ENCODE results near the gene PCSK5.

The PCSK5 gene

DNA sequence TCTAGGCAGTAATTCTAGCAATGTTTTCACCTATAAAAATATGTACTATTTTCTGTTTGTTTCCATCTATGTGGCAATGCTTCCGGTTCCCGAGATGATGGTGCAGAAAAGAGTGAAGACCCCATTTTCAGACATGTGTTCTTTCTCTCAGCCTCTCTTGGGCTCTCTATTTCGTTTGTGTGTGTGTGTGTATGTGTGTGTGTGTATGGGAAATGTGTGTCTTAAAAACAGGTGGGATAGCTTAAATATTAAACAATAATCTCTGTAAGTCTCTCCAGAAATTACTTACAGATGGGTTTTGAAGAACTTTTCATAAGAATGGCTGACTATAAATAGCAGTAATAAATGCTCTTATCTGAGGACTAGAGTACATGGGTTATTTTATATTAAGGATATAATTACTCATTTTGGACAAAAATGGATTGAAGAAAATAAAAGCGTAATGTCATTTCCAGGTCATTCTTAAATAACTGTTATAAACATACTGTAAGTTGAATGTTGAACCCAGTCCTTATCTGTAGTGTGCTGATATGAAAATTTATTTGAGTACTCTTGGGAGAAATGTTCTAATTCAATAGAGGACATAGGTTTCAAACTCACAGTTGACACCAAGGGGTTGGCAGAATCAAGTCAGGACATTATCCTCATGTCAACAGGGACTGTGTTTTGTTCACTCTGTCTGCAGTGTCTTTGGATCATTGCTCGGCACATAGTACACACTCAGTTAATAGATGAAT, 31.1 kb downstream of the PCSK5 start:
- no peak for DNase-seq (ENCODE audit: low spot score)

DNA sequence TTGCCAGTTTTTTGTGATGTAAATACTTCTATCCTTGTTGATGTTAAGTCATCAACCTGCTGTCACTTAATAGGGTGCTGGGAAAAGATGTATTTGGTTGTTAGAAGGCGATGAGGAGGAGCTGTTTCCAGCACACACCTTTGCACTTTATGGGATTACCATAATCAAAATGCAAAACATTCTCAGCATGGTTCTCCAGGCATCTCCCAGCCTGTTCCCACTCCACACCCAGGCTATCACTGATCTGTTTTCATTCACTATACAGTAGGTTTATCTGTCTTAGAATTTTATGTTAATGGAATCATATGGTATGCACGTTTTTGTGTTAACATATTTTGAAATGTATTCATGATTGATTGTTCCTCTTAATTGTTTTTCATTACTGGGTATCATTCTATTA, 35.9 kb downstream of the PCSK5 start:
- no peak for DNase-seq (ENCODE audit: low spot score)

DNA sequence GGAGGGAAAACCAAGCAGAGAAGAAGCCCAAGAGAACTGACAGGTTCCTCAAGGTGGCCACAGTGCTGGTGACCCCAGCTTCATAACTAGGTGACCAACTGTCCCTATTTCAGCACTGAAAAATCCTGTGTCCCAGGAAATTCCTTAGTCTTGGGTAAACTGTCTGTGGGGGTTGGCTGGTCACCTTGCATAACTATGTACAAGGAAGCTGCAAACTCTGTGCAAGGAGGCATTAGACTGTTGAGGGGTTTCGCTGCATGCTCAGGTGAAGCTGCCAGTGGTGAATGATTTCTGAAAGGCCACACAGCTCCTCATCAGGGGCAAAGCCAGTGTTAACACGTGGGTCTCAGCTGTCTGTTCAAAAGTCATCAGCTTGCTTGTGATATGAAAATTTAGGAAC, 36.9 kb downstream of the PCSK5 start:
- DNase-seq (ENCODE audit: low spot score): no peak

DNA sequence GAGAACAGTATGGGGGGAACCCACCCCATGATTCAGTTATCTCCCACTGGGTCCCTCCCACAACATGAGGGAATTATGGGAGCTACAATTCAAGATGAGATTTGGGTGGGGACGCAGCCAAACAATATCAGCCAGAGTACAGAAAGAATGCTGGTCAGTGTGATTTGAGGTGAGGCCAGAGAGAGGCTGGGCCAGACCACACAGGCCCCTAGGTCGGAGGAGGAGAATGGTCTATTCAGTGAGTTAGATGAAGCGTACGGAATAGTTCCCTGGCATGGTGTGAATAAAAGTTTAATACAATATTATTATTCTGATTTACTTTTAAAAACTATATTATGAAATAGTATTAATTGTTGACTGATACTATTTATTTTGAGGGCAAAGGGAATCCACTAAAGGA, 39.7 kb downstream of the PCSK5 start:
- no peak for DNase-seq (ENCODE audit: low spot score)

DNA sequence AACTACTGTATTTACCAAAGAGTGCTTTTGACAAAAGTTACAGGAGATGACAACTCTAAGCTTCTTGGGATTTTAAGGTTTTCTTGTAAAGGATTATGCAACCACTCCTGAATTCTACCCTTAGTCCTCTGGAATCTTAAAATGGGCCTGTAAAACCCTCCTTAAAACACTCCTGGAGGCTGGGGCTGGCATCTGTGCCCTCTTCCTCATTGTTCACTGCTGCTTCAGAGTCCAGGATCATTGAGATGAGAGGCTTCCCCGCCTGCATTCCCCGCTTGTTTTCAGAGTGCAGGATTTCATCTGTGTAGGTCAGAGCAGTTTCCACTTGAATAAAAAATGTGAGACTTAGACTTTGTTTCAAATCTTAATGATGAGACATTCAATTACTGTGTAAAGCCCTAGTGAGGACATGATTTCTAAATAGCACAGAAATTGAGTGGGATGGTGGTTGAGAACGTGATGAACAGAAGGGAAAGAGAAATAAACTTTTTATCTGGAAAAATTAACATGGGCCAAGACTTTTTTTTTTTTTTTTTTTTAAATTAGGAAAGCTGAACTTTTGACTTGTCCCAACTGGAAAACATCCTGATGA, 40.4 kb downstream of the PCSK5 start:
- no peak for DNase-seq (ENCODE audit: low spot score)

DNA sequence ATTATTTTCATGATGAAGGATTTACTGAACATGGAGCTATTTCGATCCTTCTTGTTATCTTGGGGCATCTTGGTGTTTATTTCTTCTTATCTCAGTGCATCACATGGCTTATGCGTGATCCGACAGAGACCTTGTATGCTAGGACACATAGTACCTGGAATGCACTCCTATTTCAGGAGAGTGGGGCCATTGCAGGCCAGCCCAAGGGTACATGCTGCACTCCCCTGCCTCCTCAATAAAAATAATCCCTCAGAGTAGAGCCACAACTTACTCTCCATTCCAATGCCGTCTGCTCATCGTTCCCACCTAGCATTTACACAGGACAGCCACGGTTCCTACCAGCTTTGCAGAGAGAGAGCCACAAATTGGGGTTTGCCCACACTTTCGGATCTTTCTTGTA, 43.5 kb downstream of the PCSK5 start:
- DNase-seq (ENCODE audit: low spot score): no peak

DNA sequence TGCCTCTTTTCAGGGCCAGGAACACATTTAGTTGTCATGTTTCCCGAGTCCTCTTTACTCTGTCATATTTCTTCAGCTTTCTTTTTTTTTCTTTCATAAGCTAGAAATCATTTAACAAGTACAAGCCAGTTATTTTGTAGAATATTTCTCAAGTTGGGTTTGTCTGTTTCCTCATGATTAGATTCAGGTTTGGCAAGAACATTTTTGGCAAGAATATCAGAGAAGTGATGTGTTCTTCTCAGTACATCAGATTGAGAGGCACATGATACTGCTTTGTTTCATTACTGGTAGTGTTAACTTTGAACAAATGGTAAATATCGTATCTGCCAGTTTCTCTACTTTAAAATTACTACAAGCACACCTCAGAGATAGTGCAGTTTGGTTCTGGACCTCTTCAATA, 45.1 kb downstream of the PCSK5 start:
- DNase-seq (ENCODE audit: low spot score): no peak

DNA sequence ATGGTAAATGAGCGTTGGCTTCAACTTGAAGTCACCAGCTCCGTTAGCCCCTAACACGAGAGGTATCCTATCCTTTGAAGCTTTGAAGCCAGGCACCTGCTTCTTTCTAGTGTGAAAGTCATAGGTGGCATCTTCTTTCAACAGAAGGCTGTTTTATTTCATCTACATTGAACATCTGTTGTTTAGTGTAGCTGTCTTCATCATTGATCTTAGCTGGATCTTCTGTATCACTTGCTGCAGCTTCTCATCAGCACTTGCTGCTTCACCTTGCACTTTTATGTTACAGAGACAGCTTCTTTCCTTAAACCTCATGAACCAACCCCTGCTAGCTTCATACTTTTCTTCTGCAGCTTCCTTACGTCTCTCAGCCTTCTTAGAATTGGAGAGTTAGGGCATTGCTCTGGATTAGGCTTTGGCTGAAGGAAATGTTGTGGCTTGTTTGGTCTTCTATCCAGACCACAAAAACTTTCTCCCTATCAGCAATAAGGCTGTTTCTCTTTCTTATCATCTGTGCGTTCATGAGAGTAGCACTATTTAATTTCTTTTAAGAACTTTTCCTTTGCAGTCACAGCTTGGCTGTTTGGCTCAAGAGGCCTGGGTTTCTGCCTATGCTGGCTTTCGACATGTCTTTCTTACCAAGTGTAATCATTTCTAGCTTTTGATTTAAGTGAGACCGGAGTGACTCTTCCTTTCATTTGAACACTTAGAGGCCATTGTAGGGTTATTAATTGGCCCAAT, 47.2 kb downstream of the PCSK5 start:
- DNase-seq (ENCODE audit: low spot score): no peak

DNA sequence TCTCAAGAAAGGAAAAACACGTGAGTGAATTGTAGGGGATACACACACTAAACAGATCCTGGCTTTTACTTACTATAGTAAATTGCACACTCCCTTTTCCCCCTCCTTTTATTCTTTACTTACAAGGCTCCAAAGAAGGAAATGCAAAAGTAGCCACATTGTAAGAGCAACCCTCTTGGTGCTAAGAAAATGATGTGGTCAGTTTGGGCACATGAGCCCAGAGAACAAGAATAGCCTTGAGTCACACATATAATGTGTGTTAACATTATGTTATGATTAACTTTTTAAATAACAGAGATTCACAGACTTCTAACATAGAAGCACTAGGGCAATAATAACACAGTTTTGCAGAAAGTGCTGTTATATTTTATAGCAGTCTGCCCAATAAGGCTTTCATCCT, 48.5 kb downstream of the PCSK5 start:
- no peak for DNase-seq (ENCODE audit: low spot score)

DNA sequence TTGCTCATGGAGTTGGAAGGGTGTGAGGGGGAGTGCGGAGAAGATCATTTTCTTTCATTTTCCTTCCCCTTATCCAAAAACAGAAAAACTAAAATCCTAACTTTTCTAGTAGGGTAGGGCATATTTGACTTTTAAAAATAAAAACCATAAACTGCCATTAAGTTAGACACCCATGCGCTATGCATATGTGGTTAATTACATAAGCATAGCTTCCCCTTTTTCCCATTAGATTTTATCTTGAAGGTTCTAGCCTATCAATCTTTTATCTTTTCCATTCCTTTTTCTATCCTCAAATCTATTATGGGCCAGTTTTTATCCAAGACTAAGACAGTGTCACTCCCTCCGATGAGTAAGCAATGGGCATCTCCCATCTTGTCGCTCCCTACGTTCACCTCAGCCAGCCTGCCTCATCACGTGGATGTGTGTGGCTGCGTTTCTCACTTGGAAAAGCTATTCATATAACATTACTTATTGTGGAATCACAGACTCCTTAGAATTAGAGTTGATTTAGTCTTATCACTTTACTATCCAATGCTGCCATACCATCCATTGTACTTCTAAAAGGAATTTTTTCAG, 49.2 kb downstream of the PCSK5 start:
- no peak for DNase-seq (ENCODE audit: low spot score)

DNA sequence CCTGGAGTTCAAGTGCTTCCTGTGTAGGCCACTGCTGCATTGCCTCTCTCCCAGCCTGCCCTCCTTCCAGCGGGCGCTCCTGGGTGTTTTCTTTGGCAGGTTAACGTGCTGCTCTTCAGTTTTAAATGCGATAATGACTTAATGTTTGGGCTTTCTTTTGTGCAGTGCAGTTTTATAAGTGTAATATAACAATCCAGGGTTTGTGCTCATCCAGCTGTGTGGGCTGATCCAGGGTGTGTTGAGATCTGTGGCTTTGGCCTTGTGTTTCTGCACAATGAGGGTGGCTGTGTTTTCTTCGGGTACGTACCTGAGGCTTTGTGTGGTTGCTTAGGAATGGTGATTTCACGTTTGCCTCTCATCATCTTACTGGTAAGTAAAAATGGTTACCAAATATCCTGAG, 50.6 kb downstream of the PCSK5 start:
- DNase-seq (ENCODE audit: low spot score): no peak

DNA sequence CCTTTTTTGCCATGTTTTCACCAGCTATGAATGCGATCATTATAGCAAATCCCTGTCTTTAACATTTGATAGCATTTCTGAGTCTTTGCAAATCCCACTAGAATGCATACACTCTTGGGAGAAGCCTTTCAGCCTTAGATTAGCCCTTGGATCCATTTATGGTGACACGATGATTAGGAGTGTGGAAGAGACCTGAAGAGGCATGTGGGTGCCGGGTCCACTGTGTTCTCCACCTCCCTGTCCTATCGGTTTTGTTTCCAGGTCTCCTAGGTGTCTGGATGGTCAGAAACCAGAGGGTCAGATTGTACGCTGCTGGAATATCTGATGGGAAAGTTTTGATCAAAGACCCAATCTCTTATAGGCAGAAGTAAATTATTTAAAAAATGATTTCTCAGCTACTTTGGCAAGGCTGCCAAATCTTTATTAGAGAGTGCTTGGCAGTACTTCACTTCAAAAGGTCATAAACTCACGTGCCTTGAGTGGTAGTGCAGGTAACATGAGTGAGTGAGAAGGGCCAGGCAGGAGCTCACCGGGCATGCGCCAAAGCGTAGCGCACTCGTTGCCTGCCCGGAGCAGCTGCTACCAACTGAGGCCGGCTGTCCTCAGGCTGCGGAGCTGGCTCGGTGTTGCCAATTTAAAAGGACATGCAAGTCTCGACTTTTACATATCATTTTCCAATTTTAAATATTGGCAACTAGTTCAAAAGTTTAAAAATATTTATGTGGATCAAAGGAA, 51.3 kb downstream of the PCSK5 start:
- DNase-seq (ENCODE audit: low spot score): no peak

DNA sequence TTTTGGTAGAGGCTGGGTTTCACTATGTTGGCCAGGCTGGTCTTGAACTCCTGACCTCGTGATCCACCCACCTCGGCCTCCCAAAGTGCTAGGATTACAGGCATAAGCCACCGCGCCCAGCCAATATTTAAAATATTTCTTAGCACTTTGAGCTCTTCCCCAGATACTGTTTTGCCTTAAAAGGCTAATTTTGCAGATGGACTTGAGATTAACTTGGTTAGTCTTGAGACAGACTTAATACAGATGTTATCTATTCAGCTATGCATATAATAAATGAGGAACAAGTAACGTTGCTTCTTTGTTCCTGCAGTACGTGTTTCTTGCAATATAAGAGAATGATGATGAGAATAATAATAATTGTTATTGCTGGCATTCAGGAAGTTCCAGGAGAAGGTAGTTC, 56.3 kb downstream of the PCSK5 start:
- DNase-seq (ENCODE audit: low spot score): no peak

DNA sequence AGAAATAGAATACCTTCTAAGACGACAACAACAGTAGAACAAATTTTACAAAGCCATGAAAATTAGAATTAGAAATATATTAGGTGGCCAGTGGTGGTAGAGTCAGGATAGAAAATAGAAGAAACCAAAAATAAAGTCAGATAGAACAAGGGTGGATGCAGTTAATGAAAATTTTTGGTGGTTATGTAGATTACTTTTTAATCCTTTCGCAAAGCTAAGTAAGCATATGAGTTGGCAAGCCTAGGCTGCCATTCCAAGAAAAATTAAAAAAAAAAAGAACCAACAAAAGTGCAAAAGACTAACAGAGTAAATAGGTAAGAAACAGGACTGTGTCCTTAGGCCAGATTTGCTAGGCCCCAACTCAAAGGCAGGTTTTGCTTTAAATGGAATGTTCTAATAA, 56.8 kb downstream of the PCSK5 start:
- no peak for DNase-seq (ENCODE audit: low spot score)

DNA sequence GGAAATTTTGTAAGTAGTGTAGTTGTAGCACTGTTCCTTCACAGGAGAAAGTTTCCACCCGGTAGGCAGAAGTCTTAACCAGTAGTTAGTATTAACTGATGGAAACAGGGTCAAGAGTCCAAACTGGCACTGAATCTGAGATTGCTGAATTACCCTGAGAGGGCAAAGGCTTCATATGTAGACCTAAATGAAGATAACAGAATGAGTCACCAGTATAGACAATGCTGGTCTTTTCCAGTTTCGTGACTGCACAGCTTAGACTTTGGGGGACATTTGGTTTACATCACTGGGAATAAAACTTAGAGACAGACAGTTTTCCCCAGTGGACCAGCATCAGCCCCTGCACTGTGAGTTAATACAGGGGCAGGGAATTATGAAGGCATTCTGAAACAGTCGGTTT, 60.5 kb downstream of the PCSK5 start:
- no peak for DNase-seq (ENCODE audit: low spot score)

DNA sequence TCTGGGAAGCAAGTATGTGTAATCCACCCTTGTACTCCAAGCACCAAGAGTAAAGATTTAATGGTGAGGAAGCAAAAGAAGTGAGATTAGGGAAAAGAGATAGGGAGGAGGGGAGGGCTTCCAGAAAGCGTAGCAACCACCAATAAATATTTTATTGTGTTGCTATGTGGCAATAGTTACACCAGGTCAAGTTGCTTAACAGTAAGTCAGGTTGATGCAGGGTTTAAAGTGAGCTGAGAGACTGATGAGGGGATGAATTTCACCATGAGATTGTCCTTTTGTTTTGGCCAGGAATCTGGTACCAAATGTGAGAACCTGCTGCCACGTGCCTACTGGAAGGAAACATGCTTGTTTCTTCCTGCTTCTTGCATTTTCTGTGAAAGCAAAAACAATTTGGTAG, 62.7 kb downstream of the PCSK5 start:
- DNase-seq (ENCODE audit: low spot score): no peak

DNA sequence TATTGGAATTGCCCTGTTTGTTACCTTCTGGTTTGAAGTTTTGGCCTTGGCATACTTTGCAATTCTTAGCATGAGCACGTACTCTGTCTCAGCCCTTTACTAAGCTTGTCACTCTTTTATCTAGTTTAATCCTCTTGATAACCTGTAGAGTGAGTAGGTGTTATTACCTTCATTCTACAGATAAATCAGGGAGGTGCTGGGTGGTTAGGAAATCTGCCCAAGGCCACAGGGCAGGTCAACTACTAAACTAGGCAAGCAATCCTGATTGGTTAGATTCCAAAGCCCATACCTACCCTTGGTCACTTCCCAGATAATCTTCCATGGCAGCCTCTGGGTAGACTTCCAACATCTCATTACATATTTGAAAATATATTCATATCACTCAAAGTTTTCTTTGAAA, 65.7 kb downstream of the PCSK5 start:
- DNase-seq (ENCODE audit: low spot score): no peak

DNA sequence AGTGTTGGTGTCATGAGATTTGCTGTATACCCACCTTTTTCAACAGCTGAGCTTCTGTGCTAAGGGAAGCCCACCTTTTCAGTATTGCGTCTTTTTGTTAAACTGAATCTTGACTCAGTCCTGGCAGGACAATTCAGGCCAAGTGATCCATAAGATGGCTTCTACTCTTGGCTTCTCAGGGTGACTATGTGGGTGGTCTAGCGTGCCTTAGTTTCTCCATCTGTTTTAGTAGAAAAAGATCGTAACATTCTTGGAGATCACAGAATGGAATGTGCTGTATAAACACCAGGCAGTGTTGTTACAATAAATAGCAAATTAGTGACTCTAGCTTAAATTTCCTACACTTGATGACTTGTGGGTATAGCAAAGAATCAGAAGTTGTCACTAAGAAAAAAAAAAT, 66.6 kb downstream of the PCSK5 start:
- DNase-seq (ENCODE audit: low spot score): no peak

DNA sequence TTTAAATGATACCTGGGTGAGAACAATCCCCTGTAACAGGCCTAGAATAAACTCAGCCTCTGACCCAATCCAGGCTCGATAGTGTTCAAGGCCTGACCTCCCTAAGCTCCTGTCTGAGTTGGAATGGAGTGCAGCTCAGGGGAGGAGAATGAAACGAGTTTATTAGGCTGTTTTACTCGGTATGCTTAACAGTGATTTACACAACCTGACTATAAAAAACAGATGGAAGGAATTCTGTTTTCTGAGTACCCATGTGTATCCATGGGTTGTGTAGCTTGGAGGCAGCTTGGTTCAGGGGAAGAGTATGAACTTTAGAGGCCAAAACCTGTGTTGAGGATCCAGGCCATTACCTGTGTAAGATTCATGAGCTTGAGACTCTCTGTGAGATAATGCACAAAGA, 67.8 kb downstream of the PCSK5 start:
- no peak for DNase-seq (ENCODE audit: low spot score)

DNA sequence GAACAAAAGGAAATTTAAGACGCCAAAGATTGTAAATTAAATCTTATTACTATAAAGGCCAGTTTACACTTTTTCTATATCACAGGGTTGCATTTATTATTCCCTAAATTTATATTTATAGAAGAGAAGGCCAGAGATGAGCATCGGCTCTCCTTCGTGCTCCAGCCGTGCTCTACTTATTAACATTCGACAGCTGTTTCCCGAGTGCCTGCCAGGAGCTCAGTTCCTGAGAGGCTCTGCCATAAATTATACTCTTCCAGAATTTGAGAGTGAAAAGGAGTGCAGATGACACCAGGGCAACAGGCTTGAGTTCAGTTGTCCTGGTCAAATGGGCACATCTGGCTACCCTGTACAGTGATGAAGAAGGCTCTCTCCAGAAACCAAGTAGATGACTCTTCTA, 70.1 kb downstream of the PCSK5 start:
- no peak for DNase-seq (ENCODE audit: low spot score)

DNA sequence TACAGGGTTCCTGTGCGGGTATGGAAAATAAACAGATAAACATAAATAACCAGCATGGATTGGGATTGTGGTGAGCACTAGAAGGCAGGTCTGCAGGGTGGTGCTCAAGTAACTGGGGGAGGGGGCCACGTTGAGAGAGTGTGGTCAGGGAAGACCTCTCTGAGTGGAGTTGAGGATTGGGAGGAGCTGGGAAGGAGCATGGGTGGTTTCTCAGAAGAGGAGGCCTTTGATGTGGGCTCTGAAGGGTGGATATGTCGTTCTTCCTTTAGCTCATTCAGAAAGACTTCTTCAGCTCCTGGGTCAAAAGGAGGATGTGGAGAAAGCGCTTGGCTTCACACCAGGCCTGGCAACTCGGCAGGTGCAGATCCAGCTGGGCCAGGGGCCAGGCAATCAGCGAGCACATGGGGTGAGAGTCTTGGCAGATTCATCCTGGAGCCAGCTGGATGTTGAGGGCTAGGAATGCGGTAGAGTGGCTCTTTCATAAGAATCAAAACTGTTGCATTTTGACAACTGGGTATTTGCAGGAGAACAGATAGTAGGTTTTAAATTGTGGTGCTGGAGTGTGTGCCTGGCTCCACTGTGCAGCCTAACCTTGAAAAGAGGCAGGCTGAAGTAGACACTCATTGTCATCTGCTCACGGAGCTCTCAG, 71.7 kb downstream of the PCSK5 start:
- no peak for DNase-seq (ENCODE audit: low spot score)

DNA sequence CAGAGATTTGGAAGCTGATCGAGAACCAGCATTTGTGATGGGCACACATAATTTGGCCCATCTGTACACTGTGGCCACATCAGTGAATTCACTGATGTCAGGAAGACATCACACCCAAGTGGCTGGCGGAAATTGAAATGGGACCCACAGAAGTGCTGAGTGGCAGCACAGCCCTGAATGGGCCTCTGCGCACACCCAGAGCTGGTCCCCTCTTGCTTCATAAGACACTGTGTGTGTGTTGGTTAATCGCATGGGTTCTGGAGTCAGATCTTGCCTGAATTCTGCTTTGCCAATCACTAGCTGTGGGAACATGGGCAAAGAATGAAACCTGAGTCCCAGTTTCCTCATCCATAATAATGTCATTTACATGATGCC, 72.2 kb downstream of the PCSK5 start:
- DNase-seq (ENCODE audit: low spot score): no peak

All from CD4-positive, alpha-beta T cell treated with Interleukin-6 at 100 ng/mL for 8 hours (primary cell).